ENCODE results near the gene TUBD1.
"Not testable (repeated sequence)": the region's sequence is repeated elsewhere in the genome, so short reads cannot be mapped to it uniquely, and the experiment has no call there.

TUBD1 gene

GRCh38 chr17:59845595-59846393 is 46.9 kb downstream of the TUBD1 start:
- H3K27me3 ChIP-seq (ENCODE audit: insufficient read depth, low read length) = no peaks in the 10 kb centered on the region
- no peak overlapping the region for H2BK120ac ChIP-seq (ENCODE audit: insufficient read depth, low read length, poor library complexity)
- H3K9me3 ChIP-seq (ENCODE audit: insufficient read depth, low read depth, low read length) = no peaks in the 10 kb centered on the region
- no peak overlapping the region for H2AK5ac ChIP-seq (ENCODE audit: low read length)
- H3K27ac ChIP-seq (ENCODE audit: low read depth, low read length) = peak overlapping the region; percentile 28
- H3K79me2 ChIP-seq (ENCODE audit: control insufficient read depth, insufficient read depth, low read length, poor library complexity) = no peaks in the 10 kb centered on the region
- no peak overlapping the region for H3K18ac ChIP-seq (ENCODE audit: low read length)
- no peak overlapping the region for H4K91ac ChIP-seq (ENCODE audit: low read depth, low read length)
- H3K36me3 ChIP-seq (ENCODE audit: control insufficient read depth in 1 of 2, insufficient read depth in 2 of 2, low read length in 2 of 2) = peaks cover 2 to 4% of the 10 kb centered on the region in 2 experiments
- H2AFZ ChIP-seq (ENCODE audit: insufficient read depth, low read length, poor library complexity) = no peak overlapping the region
- peaks cover 8 to 12% of the 10 kb centered on the region in 2 experiments for H3K4me1 ChIP-seq (ENCODE audit: control insufficient read depth in 1 of 2, insufficient read depth in 2 of 2, low read length in 2 of 2)
- H2BK12ac ChIP-seq (ENCODE audit: low read length) = no peak overlapping the region
- peak; percentile 90 to 95 for DNase-seq
- no peak overlapping the region for H3K4ac ChIP-seq (ENCODE audit: low read depth, low read length)
- H3K4me3 ChIP-seq (ENCODE audit: low read depth, low read length) = no peak overlapping the region
- H4K12ac ChIP-seq (ENCODE audit: low read depth, low read length) = no peak overlapping the region
- H3K9ac ChIP-seq (ENCODE audit: low read length) = no peak overlapping the region
- H2BK5ac ChIP-seq (ENCODE audit: low read depth, low read length, poor library complexity) = no peak overlapping the region
- no peak overlapping the region for H3K23ac ChIP-seq (ENCODE audit: low read length)
- no peak overlapping the region for H4K8ac ChIP-seq (ENCODE audit: low read depth, low read length)
- H3K4me2 ChIP-seq (ENCODE audit: low read length) = peak overlapping the region; percentile 20
- WGBS (ENCODE audit: extremely low coverage, insufficient coverage, insufficient read length) = no CpG with 5 or more reads among the region's 3 CpGs
- peaks cover 6% of the 10 kb centered on the region for H3K79me1 ChIP-seq (ENCODE audit: low read length)
- no peak overlapping the region for H3K14ac ChIP-seq (ENCODE audit: low read length)

GRCh38 chr17:59844884-59845594 is 47.7 kb downstream of the TUBD1 start:
- no peaks in the 10 kb centered on the region for H3K79me2 ChIP-seq (ENCODE audit: control insufficient read depth, insufficient read depth, low read length, poor library complexity)
- H3K4ac ChIP-seq (ENCODE audit: low read depth, low read length) = no peak overlapping the region
- H2BK5ac ChIP-seq (ENCODE audit: low read depth, low read length, poor library complexity) = no peak overlapping the region
- peak overlapping the region; percentile 49 for H3K27ac ChIP-seq (ENCODE audit: low read depth, low read length)
- no peak overlapping the region for H2AK5ac ChIP-seq (ENCODE audit: low read length)
- no peak overlapping the region for H3K14ac ChIP-seq (ENCODE audit: low read length)
- H4K8ac ChIP-seq (ENCODE audit: low read depth, low read length) = no peak overlapping the region
- H3K18ac ChIP-seq (ENCODE audit: low read length) = no peak overlapping the region
- no peak overlapping the region for H2BK12ac ChIP-seq (ENCODE audit: low read length)
- H2AFZ ChIP-seq (ENCODE audit: insufficient read depth, low read length, poor library complexity) = no peak overlapping the region
- H4K91ac ChIP-seq (ENCODE audit: low read depth, low read length) = no peak overlapping the region
- no CpG with 5 or more reads among the region's 3 CpGs for WGBS (ENCODE audit: extremely low coverage, insufficient coverage, insufficient read length)
- no peak overlapping the region for H3K9ac ChIP-seq (ENCODE audit: low read length)
- H3K4me3 ChIP-seq (ENCODE audit: low read depth, low read length) = no peak overlapping the region
- no peak for DNase-seq
- peaks cover 8% of the 10 kb centered on the region for H3K79me1 ChIP-seq (ENCODE audit: low read length)
- H3K9me3 ChIP-seq (ENCODE audit: insufficient read depth, low read depth, low read length) = no peaks in the 10 kb centered on the region
- no peak overlapping the region for H2BK120ac ChIP-seq (ENCODE audit: insufficient read depth, low read length, poor library complexity)
- H3K4me2 ChIP-seq (ENCODE audit: low read length) = no peak overlapping the region
- peaks cover 2 to 7% of the 10 kb centered on the region in 2 experiments for H3K36me3 ChIP-seq (ENCODE audit: control insufficient read depth in 1 of 2, insufficient read depth in 2 of 2, low read length in 2 of 2)
- H3K23ac ChIP-seq (ENCODE audit: low read length) = no peak overlapping the region
- no peaks in the 10 kb centered on the region for H3K27me3 ChIP-seq (ENCODE audit: insufficient read depth, low read length)
- H4K12ac ChIP-seq (ENCODE audit: low read depth, low read length) = no peak overlapping the region
- peaks cover 8 to 12% of the 10 kb centered on the region in 2 experiments for H3K4me1 ChIP-seq (ENCODE audit: control insufficient read depth in 1 of 2, insufficient read depth in 2 of 2, low read length in 2 of 2)

- Histone ChIP-seq H3K36me3 (ENCODE audit: control insufficient read depth in 1 of 2, insufficient read depth in 2 of 2, low read length in 2 of 2) (peaks cover 4 to 11% of the 10 kb centered on the region in 2 experiments), H3K4ac (ENCODE audit: low read depth, low read length) (no peak overlapping the region), H3K27ac (ENCODE audit: low read depth, low read length) (peak overlapping the region; percentile 59), H2BK120ac (ENCODE audit: insufficient read depth, low read length, poor library complexity) (no peak overlapping the region), H2BK12ac (ENCODE audit: low read length) (no peak overlapping the region), H3K9me3 (ENCODE audit: insufficient read depth, low read depth, low read length) (no peaks in the 10 kb centered on the region), H4K8ac (ENCODE audit: low read depth, low read length) (no peak overlapping the region), H3K18ac (ENCODE audit: low read length) (no peak overlapping the region), H3K4me2 (ENCODE audit: low read length) (no peak overlapping the region), H3K79me1 (ENCODE audit: low read length) (peaks cover 15% of the 10 kb centered on the region), H4K12ac (ENCODE audit: low read depth, low read length) (no peak overlapping the region), H3K27me3 (ENCODE audit: insufficient read depth, low read length) (no peaks in the 10 kb centered on the region), H3K9ac (ENCODE audit: low read length) (no peak overlapping the region), H3K14ac (ENCODE audit: low read length) (no peak overlapping the region), H3K4me1 (ENCODE audit: control insufficient read depth in 1 of 2, insufficient read depth in 2 of 2, low read length in 2 of 2) (peaks cover 8 to 12% of the 10 kb centered on the region in 2 experiments), H3K79me2 (ENCODE audit: control insufficient read depth, insufficient read depth, low read length, poor library complexity) (peaks cover 6% of the 10 kb centered on the region), H3K4me3 (ENCODE audit: low read depth, low read length) (no peak overlapping the region), H4K91ac (ENCODE audit: low read depth, low read length) (no peak overlapping the region), H2BK5ac (ENCODE audit: low read depth, low read length, poor library complexity) (no peak overlapping the region), H3K23ac (ENCODE audit: low read length) (no peak overlapping the region), H2AFZ (ENCODE audit: insufficient read depth, low read length, poor library complexity) (no peak overlapping the region), H2AK5ac (ENCODE audit: low read length) (no peak overlapping the region)
- WGBS (ENCODE audit: extremely low coverage, insufficient coverage, insufficient read length) = no CpG with 5 or more reads among the region's 13 CpGs
- peak; percentile 86 to 94 for DNase-seq
These were observed 49.7 kb downstream of the TUBD1 start for GRCh38 chr17:59842901-59843652.

- Histone ChIP-seq H3K36me3 (ENCODE audit: control insufficient read depth in 1 of 2, insufficient read depth in 2 of 2, low read length in 2 of 2) (peaks cover 4 to 11% of the 10 kb centered on the region in 2 experiments), H3K79me1 (ENCODE audit: low read length) (peaks cover 15% of the 10 kb centered on the region), H3K4me2 (ENCODE audit: low read length) (peak overlapping the region; percentile 46), H3K27ac (ENCODE audit: low read depth, low read length) (peak overlapping the region; percentile 76), H3K4me1 (ENCODE audit: control insufficient read depth in 1 of 2, insufficient read depth in 2 of 2, low read length in 2 of 2) (peaks cover 6 to 12% of the 10 kb centered on the region in 2 experiments)
- H3K4me3 ChIP-seq (ENCODE audit: low read depth, low read length); H3K18ac ChIP-seq (ENCODE audit: low read length); H3K9me3 ChIP-seq (ENCODE audit: insufficient read depth, low read depth, low read length); H4K8ac ChIP-seq (ENCODE audit: low read depth, low read length); H3K79me2 ChIP-seq (ENCODE audit: control insufficient read depth, insufficient read depth, low read length, poor library complexity); H3K23ac ChIP-seq (ENCODE audit: low read length); DNase-seq; H3K9ac ChIP-seq (ENCODE audit: low read length); H2BK120ac ChIP-seq (ENCODE audit: insufficient read depth, low read length, poor library complexity); H2BK12ac ChIP-seq (ENCODE audit: low read length); H2AFZ ChIP-seq (ENCODE audit: insufficient read depth, low read length, poor library complexity); H3K14ac ChIP-seq (ENCODE audit: low read length); H4K91ac ChIP-seq (ENCODE audit: low read depth, low read length); H4K12ac ChIP-seq (ENCODE audit: low read depth, low read length); H3K27me3 ChIP-seq (ENCODE audit: insufficient read depth, low read length); H3K4ac ChIP-seq (ENCODE audit: low read depth, low read length); H2BK5ac ChIP-seq (ENCODE audit: low read depth, low read length, poor library complexity); H2AK5ac ChIP-seq (ENCODE audit: low read length): not testable (repeated sequence)
- WGBS (ENCODE audit: extremely low coverage, insufficient coverage, insufficient read length) = no CpG with 5 or more reads among the region's 4 CpGs
These were observed 50.9 kb downstream of the TUBD1 start for GRCh38 chr17:59841882-59842263.
